Keratinocyte (primary cell): Measurements from ENCODE around the gene CHMP6. TPM values are rescaled to one million over a fixed set of nuclear protein-coding genes. Genes with fewer than 3 reads are reported as not detected.
"Not testable (repeated sequence)": the region's sequence is repeated elsewhere in the genome, so short reads cannot be mapped to it uniquely, and the experiment has no call there.

Experiments used
- DNase-seq: peaks from one replicate; pipeline ENCODE4 v3.0.0-alpha.2; 2011; ENCODE audit warnings: low read depth, missing footprints, low spot score
- FAIRE-seq: peaks from 2 replicates; lab custom pipeline; 2011; peaks lifted over from hg19 to GRCh38; lab: Jason Lieb, UNC
- H2AFZ ChIP-seq: 2 replicates; pipeline ENCODE4 v1.6.0; 2012; ENCODE audit warnings: low read length, control low read depth, inconsistent platforms; ENCODE audit not compliant: control insufficient read depth
- H3K27ac ChIP-seq: 2 replicates; pipeline ENCODE4 v1.5.1; 2011; ENCODE audit warnings: low read length; ENCODE audit not compliant: control insufficient read depth, insufficient read depth
- H3K27me3 ChIP-seq: 3 replicates; pipeline ENCODE4 v1.6.0; 2011; ENCODE audit warnings: low read length; ENCODE audit not compliant: control insufficient read depth, insufficient read depth; ENCODE audit errors: extremely low read depth
- H3K36me3 ChIP-seq, 2 experiments: 2 replicates in 1 of 2; 3 replicates in 1 of 2; pipeline ENCODE4 v1.5.1; 2011; ENCODE audit warnings: low read length in 2 of 2, mild to moderate bottlenecking in 1 of 2; ENCODE audit not compliant: control insufficient read depth in 2 of 2, insufficient read depth in 2 of 2; ENCODE audit errors: extremely low read depth in 1 of 2
- H3K4me1 ChIP-seq: 3 replicates; pipeline ENCODE4 v1.5.1; 2011; ENCODE audit warnings: low read length; ENCODE audit not compliant: control insufficient read depth, insufficient read depth; ENCODE audit errors: extremely low read depth
- H3K4me2 ChIP-seq: 3 replicates; pipeline ENCODE4 v1.6.0; 2011; ENCODE audit warnings: low read depth, low read length; ENCODE audit not compliant: control insufficient read depth, insufficient read depth; ENCODE audit errors: extremely low read depth
- H3K4me3 ChIP-seq, 3 experiments: fragments of 200-600 bp in 1 of 3; sonication (generic) in 1 of 3; 2 replicates in 2 of 3; 3 replicates in 1 of 3; pipeline ENCODE4 v1.5.1; 2011 to 2016; ENCODE audit warnings: low read length in 3 of 3, mild to moderate bottlenecking in 3 of 3, control low read depth in 2 of 3, inconsistent platforms in 1 of 3, low read depth in 1 of 3, mixed read lengths in 1 of 3, mixed run types in 1 of 3, moderate library complexity in 1 of 3; ENCODE audit not compliant: control insufficient read depth in 2 of 3, insufficient read depth in 2 of 3; ENCODE audit errors: extremely low read depth in 1 of 3
- H3K79me2 ChIP-seq: 2 replicates; pipeline ENCODE4 v1.6.0; 2012; ENCODE audit warnings: low read length; ENCODE audit not compliant: control insufficient read depth, insufficient read depth
- H3K9ac ChIP-seq: 3 replicates; pipeline ENCODE4 v1.6.0; 2011; ENCODE audit warnings: low read length; ENCODE audit not compliant: control insufficient read depth, insufficient read depth; ENCODE audit errors: extremely low read depth
- H3K9me1 ChIP-seq: 3 replicates; pipeline ENCODE4 v1.6.0; 2011; ENCODE audit warnings: low read length; ENCODE audit not compliant: control insufficient read depth, insufficient read depth; ENCODE audit errors: extremely low read depth
- H3K9me3 ChIP-seq: 2 replicates; pipeline ENCODE4 v1.5.1; 2012; ENCODE audit warnings: low read depth, low read length; ENCODE audit not compliant: control insufficient read depth
- H4K20me1 ChIP-seq: 3 replicates; pipeline ENCODE4 v1.6.0; 2011; ENCODE audit warnings: low read length; ENCODE audit not compliant: control insufficient read depth, insufficient read depth; ENCODE audit errors: extremely low read depth
- CTCF ChIP-seq, 3 experiments: IDR thresholded peaks in 1 of 3; conservative IDR thresholded peaks in 1 of 3; optimal IDR thresholded peaks in 1 of 3; 2 replicates in 2 of 3; 3 replicates in 1 of 3; pipeline versions ENCODE3 to v1.5.1; 2011; ENCODE audit warnings: low read length in 3 of 3, mild to moderate bottlenecking in 3 of 3, moderate library complexity in 2 of 3, control low read depth in 1 of 3, inconsistent platforms in 1 of 3; ENCODE audit not compliant: insufficient read depth in 2 of 3; ENCODE audit errors: extremely low read depth in 1 of 3
- EZH2 ChIP-seq: IDR thresholded peaks from one replicate; pipeline ENCODE4 v1.6.1; 2012; ENCODE audit warnings: inconsistent platforms, mild to moderate bottlenecking, low read length, moderate library complexity
- dilution Hi-C: fragments of 300-500 bp; cut with MboI; formaldehyde crosslinking; loops from one replicate; pipeline ENCODE4 v1.7.0; 2020; ENCODE audit warnings: low sequenced_read_pairs; ENCODE audit not compliant: extremely low pct_ligation_motif_present
- polyA plus RNA-seq, 5 experiments: library from polyadenylated mRNA; depleted of rRNA in 3 of 5; stranded (reverse) in 3 of 5; stranded (forward) in 1 of 5; unstranded in 1 of 5; fragments of >200 nt; gene quantifications; 1 replicate in 1 of 5; 2 replicates in 3 of 5; 3 replicates in 1 of 5; pipeline versions ENCODE4 v1.2.1 to v1.2.3, GENCODE V29; 2011 to 2012; ENCODE audit warnings: missing spikeins in 2 of 5, low read depth in 1 of 5, low replicate concordance in 1 of 5

The CHMP6 gene
- polyA plus RNA-seq, 1 donor (not counting 4 experiments of a cell fraction or from before 2014, with no cell fraction given): 20.9 TPM

- no peak overlapping the region for H2AFZ ChIP-seq
- no peaks in the 10 kb centered on the region for H3K9me1 ChIP-seq
- H3K9me3 ChIP-seq: peaks cover 5% of the 10 kb centered on the region
- no peak for TF ChIP-seq CTCF (optimal IDR thresholded peaks at IDR 0.05 in 1 of 3, IDR thresholded peaks at IDR 0.05 in 1 of 3, conservative IDR thresholded peaks at IDR 0.05 in 1 of 3; ENCODE audit: extremely low read depth in 1 of 3, insufficient read depth in 2 of 3, low read length in 3 of 3)
- TF ChIP-seq EZH2: no peak
- no peak overlapping the region for H3K4me3 ChIP-seq
- no peaks in the 10 kb centered on the region for H3K36me3 ChIP-seq
- dilution Hi-C loops: no loop called here
- H3K79me2 ChIP-seq: no peaks in the 10 kb centered on the region
- H3K4me1 ChIP-seq: peaks cover 19% of the 10 kb centered on the region
- H3K9ac ChIP-seq: no peak overlapping the region
- H3K4me2 ChIP-seq: no peak overlapping the region
- H4K20me1 ChIP-seq: no peaks in the 10 kb centered on the region
- FAIRE-seq (no peak), DNase-seq (no peak)
- H3K27ac ChIP-seq: no peak overlapping the region
- H3K27me3 ChIP-seq: no peaks in the 10 kb centered on the region
Measured at GRCh38 chr17:81016575-81016974, 24.9 kb downstream of the CHMP6 start.

- H3K9me1 ChIP-seq, FAIRE-seq, H3K9me3 ChIP-seq, H3K36me3 ChIP-seq, H3K9ac ChIP-seq, H4K20me1 ChIP-seq, DNase-seq, dilution Hi-C loops, H2AFZ ChIP-seq, H3K27me3 ChIP-seq, H3K27ac ChIP-seq, H3K79me2 ChIP-seq, H3K4me2 ChIP-seq, H3K4me3 ChIP-seq: not testable (repeated sequence)
- H3K4me1 ChIP-seq: peaks cover 15% of the 10 kb centered on the region
Measured at GRCh38 chr17:81017330-81017729, 25.7 kb downstream of the CHMP6 start.
